ENCODE results near the gene NEURL3. TPM values are rescaled to one million over a fixed set of nuclear protein-coding genes. Genes with fewer than 3 reads are reported as not detected.

Gene NEURL3
- total RNA-seq, 1 donor from 2014 or later = not detected

DNA sequence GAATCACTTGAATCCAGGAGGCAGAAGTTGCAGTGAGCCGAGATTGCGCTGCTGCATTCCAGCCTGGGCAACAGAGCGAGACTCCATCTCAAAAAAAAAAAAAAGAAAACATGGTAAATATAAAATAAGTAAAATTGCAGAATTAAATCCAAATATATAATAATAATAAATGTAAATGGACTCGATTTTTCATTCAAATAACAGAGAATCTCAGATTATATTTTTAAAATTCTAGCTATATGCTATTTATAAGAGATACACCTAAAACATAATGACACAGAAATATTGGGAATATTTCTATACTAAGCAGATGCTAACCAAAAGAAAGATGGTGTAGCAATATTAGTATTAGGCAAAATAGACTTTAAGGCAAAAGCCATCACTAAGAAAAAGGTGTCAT, 15.1 kb upstream of the NEURL3 start:
- DNase-seq (ENCODE audit: low spot score) = no peak
- Mint-ChIP-seq H3K4me1 (ENCODE audit: low read depth) (no peaks in the 10 kb centered on the region), H3K4me3 (ENCODE audit: unreplicated experiment) (no peak overlapping the region)

GRCh38 chr2:96517079-96517478, 11.9 kb upstream of the NEURL3 start:
- H3K4me3 Mint-ChIP-seq (ENCODE audit: unreplicated experiment) = no peak overlapping the region
- peaks cover 6% of the 10 kb centered on the region for H3K36me3 Mint-ChIP-seq (ENCODE audit: low read depth)
- H3K27ac Mint-ChIP-seq (ENCODE audit: unreplicated experiment) = no peak overlapping the region
- TF ChIP-seq, protein P1, sequence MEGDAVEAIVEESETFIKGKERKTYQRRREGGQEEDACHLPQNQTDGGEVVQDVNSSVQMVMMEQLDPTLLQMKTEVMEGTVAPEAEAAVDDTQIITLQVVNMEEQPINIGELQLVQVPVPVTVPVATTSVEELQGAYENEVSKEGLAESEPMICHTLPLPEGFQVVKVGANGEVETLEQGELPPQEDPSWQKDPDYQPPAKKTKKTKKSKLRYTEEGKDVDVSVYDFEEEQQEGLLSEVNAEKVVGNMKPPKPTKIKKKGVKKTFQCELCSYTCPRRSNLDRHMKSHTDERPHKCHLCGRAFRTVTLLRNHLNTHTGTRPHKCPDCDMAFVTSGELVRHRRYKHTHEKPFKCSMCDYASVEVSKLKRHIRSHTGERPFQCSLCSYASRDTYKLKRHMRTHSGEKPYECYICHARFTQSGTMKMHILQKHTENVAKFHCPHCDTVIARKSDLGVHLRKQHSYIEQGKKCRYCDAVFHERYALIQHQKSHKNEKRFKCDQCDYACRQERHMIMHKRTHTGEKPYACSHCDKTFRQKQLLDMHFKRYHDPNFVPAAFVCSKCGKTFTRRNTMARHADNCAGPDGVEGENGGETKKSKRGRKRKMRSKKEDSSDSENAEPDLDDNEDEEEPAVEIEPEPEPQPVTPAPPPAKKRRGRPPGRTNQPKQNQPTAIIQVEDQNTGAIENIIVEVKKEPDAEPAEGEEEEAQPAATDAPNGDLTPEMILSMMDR (IDR thresholded peaks at IDR 0.05) = no peak
- peaks cover 11% of the 10 kb centered on the region for H3K27me3 Mint-ChIP-seq (ENCODE audit: low read depth)
- peaks cover 11% of the 10 kb centered on the region for H3K9me3 Mint-ChIP-seq (ENCODE audit: low read depth)
- H3K4me1 Mint-ChIP-seq (ENCODE audit: low read depth) = no peaks in the 10 kb centered on the region
- DNase-seq (ENCODE audit: low spot score) = no peak

More for the DNA sequence above, 15.1 kb upstream of the NEURL3 start:
- Mint-ChIP-seq H3K9me3 (ENCODE audit: low read depth) (peaks cover 11% of the 10 kb centered on the region), H3K27me3 (ENCODE audit: low read depth) (peaks cover 8% of the 10 kb centered on the region), H3K36me3 (ENCODE audit: low read depth) (peaks cover 6% of the 10 kb centered on the region), H3K27ac (ENCODE audit: unreplicated experiment) (no peak overlapping the region)
- TF ChIP-seq, protein P1 (IDR thresholded peaks at IDR 0.05) = no peak

DNA sequence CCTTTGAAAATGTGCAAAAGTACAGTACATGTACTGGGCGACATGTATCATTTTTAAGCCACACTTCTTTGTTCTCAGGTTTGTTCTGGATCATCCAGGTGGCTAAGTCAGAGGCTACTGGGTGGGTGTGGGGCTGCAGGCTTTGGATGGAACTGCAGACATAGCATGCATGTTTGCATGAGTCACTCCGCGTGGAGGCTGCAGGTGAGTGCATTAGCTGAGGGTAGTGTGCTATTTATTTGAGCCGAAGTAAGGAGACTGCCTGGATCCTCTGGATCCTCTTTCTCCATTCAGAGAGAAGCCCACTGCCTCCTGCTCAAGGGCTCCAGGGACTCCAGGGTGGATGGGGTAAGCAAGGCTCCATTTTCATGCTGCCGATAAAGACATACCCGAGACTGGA, 9.4 kb upstream of the NEURL3 start:
- Mint-ChIP-seq H3K9me3 (ENCODE audit: low read depth) (peaks cover 11% of the 10 kb centered on the region), H3K36me3 (ENCODE audit: low read depth) (peaks cover 6% of the 10 kb centered on the region), H3K27ac (ENCODE audit: unreplicated experiment) (no peak overlapping the region), H3K27me3 (ENCODE audit: low read depth) (peaks cover 23% of the 10 kb centered on the region), H3K4me1 (ENCODE audit: low read depth) (no peaks in the 10 kb centered on the region), H3K4me3 (ENCODE audit: unreplicated experiment) (no peak overlapping the region)
- TF ChIP-seq, protein P1 (IDR thresholded peaks at IDR 0.05) = no peak
- no peak for DNase-seq (ENCODE audit: low spot score)

- TF ChIP-seq, protein P1 (IDR thresholded peaks at IDR 0.05) = no peak
- Mint-ChIP-seq H3K4me3 (ENCODE audit: unreplicated experiment) (no peak overlapping the region), H3K36me3 (ENCODE audit: low read depth) (peaks cover 6% of the 10 kb centered on the region), H3K27ac (ENCODE audit: unreplicated experiment) (no peak overlapping the region), H3K27me3 (ENCODE audit: low read depth) (peaks cover 23% of the 10 kb centered on the region), H3K9me3 (ENCODE audit: low read depth) (peaks cover 8% of the 10 kb centered on the region), H3K4me1 (ENCODE audit: low read depth) (peaks cover 8% of the 10 kb centered on the region)
- no peak for DNase-seq (ENCODE audit: low spot score)
Measured at GRCh38 chr2:96512341-96512740, 7.2 kb upstream of the NEURL3 start.

GRCh38 chr2:96511851-96512250, 6.7 kb upstream of the NEURL3 start:
- Mint-ChIP-seq H3K4me1 (ENCODE audit: low read depth) (peaks cover 8% of the 10 kb centered on the region), H3K9me3 (ENCODE audit: low read depth) (peaks cover 3% of the 10 kb centered on the region)

More at GRCh38 chr2:96511851-96512250, 6.7 kb upstream of the NEURL3 start:
- peaks cover 2% of the 10 kb centered on the region for H3K36me3 Mint-ChIP-seq (ENCODE audit: low read depth)
- DNase-seq (ENCODE audit: low spot score) = no peak
- peaks cover 23% of the 10 kb centered on the region for H3K27me3 Mint-ChIP-seq (ENCODE audit: low read depth)
- TF ChIP-seq, protein P1 (IDR thresholded peaks at IDR 0.05) = no peak
- H3K4me3 Mint-ChIP-seq (ENCODE audit: unreplicated experiment) = no peak overlapping the region
- no peak overlapping the region for H3K27ac Mint-ChIP-seq (ENCODE audit: unreplicated experiment)

All from chondrocyte (in vitro differentiated cells).